OCI-LY3 (cell line): Measurements from ENCODE around the gene PTPRT.

Source experiments
- EZH2phosphoT487 ChIP-seq: fragments of 200-600 bp; shearing (Covaris generic); IDR thresholded peaks from 2 replicates; pipeline ENCODE4 v1.6.1; 2018; ENCODE audit warnings: antibody characterized with exemption, mixed run types, low read depth
- TF ChIP-seq, protein P1 (sequence below): fragments of 200-600, 300-600 bp; sonication (generic); IDR thresholded peaks from 2 replicates; pipeline ENCODE4 v1.5.1; 2014; ENCODE audit warnings: antibody characterized with exemption, low read length, low read depth

DNA sequence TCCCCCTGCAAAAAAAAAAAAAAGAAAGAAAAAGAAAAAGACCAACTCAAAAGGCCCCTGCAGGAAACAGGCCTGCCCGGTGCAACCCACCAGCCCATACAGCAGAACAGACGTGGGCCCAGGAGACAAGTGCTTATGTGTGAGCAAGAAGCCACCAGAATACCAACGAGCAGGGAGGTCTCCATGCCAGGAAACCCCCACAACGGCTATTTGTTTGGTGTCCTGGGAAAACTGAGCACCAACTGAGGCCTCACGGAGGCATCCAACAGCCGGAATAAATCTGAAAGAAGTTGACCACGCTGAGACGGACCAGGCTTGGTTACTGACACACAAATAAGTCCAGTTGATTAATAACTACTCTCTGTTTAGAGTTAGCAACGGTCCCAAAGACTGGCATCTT is 29.7 kb downstream of the PTPRT start:
- TF ChIP-seq, protein P1, sequence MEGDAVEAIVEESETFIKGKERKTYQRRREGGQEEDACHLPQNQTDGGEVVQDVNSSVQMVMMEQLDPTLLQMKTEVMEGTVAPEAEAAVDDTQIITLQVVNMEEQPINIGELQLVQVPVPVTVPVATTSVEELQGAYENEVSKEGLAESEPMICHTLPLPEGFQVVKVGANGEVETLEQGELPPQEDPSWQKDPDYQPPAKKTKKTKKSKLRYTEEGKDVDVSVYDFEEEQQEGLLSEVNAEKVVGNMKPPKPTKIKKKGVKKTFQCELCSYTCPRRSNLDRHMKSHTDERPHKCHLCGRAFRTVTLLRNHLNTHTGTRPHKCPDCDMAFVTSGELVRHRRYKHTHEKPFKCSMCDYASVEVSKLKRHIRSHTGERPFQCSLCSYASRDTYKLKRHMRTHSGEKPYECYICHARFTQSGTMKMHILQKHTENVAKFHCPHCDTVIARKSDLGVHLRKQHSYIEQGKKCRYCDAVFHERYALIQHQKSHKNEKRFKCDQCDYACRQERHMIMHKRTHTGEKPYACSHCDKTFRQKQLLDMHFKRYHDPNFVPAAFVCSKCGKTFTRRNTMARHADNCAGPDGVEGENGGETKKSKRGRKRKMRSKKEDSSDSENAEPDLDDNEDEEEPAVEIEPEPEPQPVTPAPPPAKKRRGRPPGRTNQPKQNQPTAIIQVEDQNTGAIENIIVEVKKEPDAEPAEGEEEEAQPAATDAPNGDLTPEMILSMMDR = no peak
- TF ChIP-seq EZH2phosphoT487 = no peak
